ENCODE data around the gene GNG14. TPM values are rescaled to one million over a fixed set of nuclear protein-coding genes. Genes with fewer than 3 reads are reported as not detected.
A peak's percentile ranks its signal among the peaks of the same experiment; 100 is the strongest.

The GNG14 gene
- polyA plus RNA-seq (2013, experiment 1 of 2) = not detected
- not detected for polyA plus RNA-seq (2013, experiment 2 of 2)

DNA sequence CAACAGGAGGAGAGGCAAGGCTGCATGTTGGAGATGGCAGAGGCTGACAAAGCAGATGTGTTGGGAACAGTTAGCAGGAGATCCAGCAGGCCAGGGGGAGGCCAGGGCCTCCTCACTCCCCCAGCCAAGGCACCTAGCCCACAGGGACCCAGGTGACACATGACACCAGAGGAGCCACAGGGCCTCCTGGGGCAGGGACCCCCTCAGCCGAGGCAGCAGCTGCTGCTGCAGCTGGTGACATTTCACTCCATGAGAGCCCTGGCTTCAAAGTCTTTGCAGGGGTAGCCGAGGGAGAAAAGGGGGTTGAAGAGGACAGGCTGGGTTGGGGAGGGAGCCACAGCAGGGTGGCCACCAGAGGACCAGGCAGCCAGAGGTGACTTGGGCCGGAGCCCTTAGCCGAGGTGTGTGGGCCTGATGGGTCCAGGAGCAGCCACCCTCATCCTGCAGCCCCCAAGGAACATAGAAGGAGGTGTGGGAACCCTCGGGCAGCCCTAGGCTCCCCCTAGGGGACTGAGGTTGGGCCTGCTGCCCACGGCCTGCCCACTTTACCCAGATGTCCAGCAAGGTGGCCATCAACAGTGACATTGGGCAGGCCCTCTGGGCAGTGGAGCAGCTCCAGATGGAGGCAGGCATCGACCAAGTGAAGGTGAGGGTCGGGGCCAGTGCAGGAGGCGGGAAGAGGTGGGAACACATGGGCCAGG lies at the start of gene GNG14:
Gene GNG14, plus strand, starts transcription at position 503 of the 701 bp plus-strand sequence. Its CDS starts 51 bp downstream, at position 554.
- Histone ChIP-seq H3K4ac (ENCODE audit: low read depth in 1 of 2, low read length in 2 of 2) (no peak within 1 kb of the TSS), H3K27ac (ENCODE audit: low read length, poor library complexity, severe bottlenecking) (no peak within 1 kb of the TSS), H4K91ac (ENCODE audit: low read length) (no peak within 1 kb of the TSS), H2BK12ac (ENCODE audit: low read length in 2 of 2) (no peak within 1 kb of the TSS), H3K9ac (ENCODE audit: low read length) (no peak within 1 kb of the TSS), H3K23ac (ENCODE audit: low read length in 2 of 2) (no peak within 1 kb of the TSS), H2BK15ac (ENCODE audit: low read depth, poor library complexity, severe bottlenecking) (no peak within 1 kb of the TSS), H3K27me3 (ENCODE audit: control insufficient read depth in 1 of 2, insufficient read depth in 1 of 2, low read length in 2 of 2) (no peaks in the 10 kb centered on the region), H2BK5ac (ENCODE audit: low read depth, low read length, poor library complexity, severe bottlenecking) (no peak within 1 kb of the TSS), H3K4me2 (ENCODE audit: low read length, poor library complexity, severe bottlenecking) (no peak within 1 kb of the TSS), H2AK5ac (ENCODE audit: low read length, severe bottlenecking) (no peak within 1 kb of the TSS), H2BK120ac (ENCODE audit: low read depth, low read length) (no peak within 1 kb of the TSS), H3K4me3 (ENCODE audit: insufficient read depth in 1 of 2, low read depth in 1 of 2, low read length in 2 of 2) (no peak within 1 kb of the TSS), H3K4me1 (ENCODE audit: control insufficient read depth, insufficient read depth, low read depth, low read length) (no peaks in the 10 kb centered on the region), H3K18ac (ENCODE audit: low read depth in 1 of 2, low read length in 2 of 2) (no peak within 1 kb of the TSS), H3K36me3 (ENCODE audit: control insufficient read depth in 1 of 2, insufficient read depth in 2 of 2, low read depth in 1 of 2, low read length in 2 of 2) (peaks cover 26 to 37% of the 10 kb centered on the region in 2 experiments), H3K79me1 (replicated peaks; ENCODE audit: low read length, poor library complexity, severe bottlenecking) (peaks cover 9% of the 10 kb centered on the region), H2AFZ (ENCODE audit: low read depth, low read length) (no peak within 1 kb of the TSS), H3K14ac (ENCODE audit: low read length in 2 of 2) (no peak within 1 kb of the TSS), H3K9me3 (ENCODE audit: control insufficient read depth, low read length) (no peaks in the 10 kb centered on the region), H4K8ac (ENCODE audit: low read length) (peak within 1 kb of the TSS; percentile 16)
- DNase-seq = no peak
- 97% methylated on average over 9 of the region's 9 CpGs for WGBS

DNA sequence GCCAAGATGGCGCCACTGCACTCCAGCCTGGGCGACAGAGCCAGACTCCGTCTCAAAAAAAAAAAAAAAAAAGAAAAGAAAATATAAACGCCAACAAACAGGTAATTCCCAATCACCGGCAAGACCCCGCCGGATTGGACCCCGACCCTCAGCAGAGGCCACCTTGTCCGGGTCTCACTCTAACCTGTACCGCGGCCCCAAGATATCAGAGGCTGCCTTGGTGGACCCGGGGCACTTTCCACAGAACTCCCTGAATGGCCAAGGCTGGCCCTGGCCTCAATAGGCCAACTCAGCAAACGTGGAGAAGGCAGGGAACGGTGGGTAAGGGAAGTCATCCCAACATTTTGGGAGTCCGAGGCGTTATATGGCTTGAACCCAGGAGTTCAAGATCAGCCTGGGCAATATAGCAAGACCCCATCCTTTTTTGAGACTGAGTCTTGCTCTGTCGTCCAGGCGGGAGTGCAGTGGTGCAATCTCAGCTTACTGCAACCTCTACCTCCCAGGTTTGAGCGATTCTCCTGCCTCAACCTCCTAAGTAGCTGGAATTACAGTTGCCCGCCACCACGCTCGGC lies 49.1 kb upstream of the GNG14 start:
- no peaks in the 10 kb centered on the region for H3K9me3 ChIP-seq (ENCODE audit: control insufficient read depth, low read length)
- H2AK5ac ChIP-seq (ENCODE audit: low read length, severe bottlenecking) = no peak overlapping the region
- H3K9ac ChIP-seq (ENCODE audit: low read length) = no peak overlapping the region
- no peak overlapping the region for H3K23ac ChIP-seq (ENCODE audit: low read length in 2 of 2)
- no peak overlapping the region for H3K4ac ChIP-seq (ENCODE audit: low read depth in 1 of 2, low read length in 2 of 2)
- H2BK5ac ChIP-seq (ENCODE audit: low read depth, low read length, poor library complexity, severe bottlenecking) = no peak overlapping the region
- no peak overlapping the region for H3K4me2 ChIP-seq (ENCODE audit: low read length, poor library complexity, severe bottlenecking)
- no peak overlapping the region for H3K18ac ChIP-seq (ENCODE audit: low read depth in 1 of 2, low read length in 2 of 2)
- H2AFZ ChIP-seq (ENCODE audit: low read depth, low read length) = no peak overlapping the region
- no peak overlapping the region for H3K27ac ChIP-seq (ENCODE audit: low read length, poor library complexity, severe bottlenecking)
- no peaks in the 10 kb centered on the region for H3K79me1 ChIP-seq (replicated peaks; ENCODE audit: low read length, poor library complexity, severe bottlenecking)
- peaks cover 6% of the 10 kb centered on the region for H3K4me1 ChIP-seq (ENCODE audit: control insufficient read depth, insufficient read depth, low read depth, low read length)
- no peak overlapping the region for H3K14ac ChIP-seq (ENCODE audit: low read length in 2 of 2)
- H2BK120ac ChIP-seq (ENCODE audit: low read depth, low read length) = no peak overlapping the region
- H2BK12ac ChIP-seq (ENCODE audit: low read length in 2 of 2) = no peak overlapping the region
- H4K91ac ChIP-seq (ENCODE audit: low read length) = no peak overlapping the region
- H2BK15ac ChIP-seq (ENCODE audit: low read depth, poor library complexity, severe bottlenecking) = no peak overlapping the region
- no peak for DNase-seq
- WGBS = 97% methylated on average over 22 of the region's 22 CpGs
- no peak overlapping the region for H3K4me3 ChIP-seq (ENCODE audit: insufficient read depth in 1 of 2, low read depth in 1 of 2, low read length in 2 of 2)
- no peaks in the 10 kb centered on the region for H3K36me3 ChIP-seq (ENCODE audit: control insufficient read depth in 1 of 2, insufficient read depth in 2 of 2, low read depth in 1 of 2, low read length in 2 of 2)
- H4K8ac ChIP-seq (ENCODE audit: low read length) = no peak overlapping the region
- no peaks in the 10 kb centered on the region for H3K27me3 ChIP-seq (ENCODE audit: control insufficient read depth in 1 of 2, insufficient read depth in 1 of 2, low read length in 2 of 2)

DNA sequence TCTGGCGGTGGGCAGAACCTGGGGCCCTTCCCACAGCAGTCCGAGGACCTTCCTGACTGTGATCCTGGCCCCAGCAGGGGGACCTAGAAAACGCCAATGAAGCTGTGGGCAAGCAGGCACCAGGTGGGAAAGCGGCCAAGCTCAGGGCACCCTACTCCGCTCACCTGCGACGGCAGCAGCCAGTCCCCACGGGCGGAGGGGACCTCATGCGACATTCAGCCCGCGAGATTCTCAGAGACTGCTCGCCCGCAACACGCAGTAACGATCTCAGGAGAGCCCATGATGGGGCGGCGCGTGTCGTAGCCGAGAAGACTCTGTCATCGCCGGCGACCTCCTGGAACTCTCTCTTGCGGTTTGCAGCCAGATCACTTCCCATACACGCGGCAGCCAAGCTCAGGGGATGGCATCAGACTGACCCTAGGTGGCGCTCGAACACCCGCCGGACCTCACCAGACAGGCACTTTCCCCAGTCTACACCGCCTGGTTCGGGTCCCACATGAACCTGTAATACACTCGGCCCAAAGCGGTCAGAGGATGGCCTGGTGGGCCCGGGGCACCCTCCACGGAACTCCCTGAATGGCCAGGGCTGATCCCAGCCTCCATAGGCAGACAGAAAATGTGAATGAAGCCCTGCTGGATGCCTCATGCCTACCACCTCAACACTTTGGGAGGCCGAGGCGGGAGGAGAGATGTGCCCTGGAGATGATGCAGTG lies 47.7 kb upstream of the GNG14 start:
- Histone ChIP-seq H3K79me1 (replicated peaks; ENCODE audit: low read length, poor library complexity, severe bottlenecking) (no peaks in the 10 kb centered on the region), H3K9me3 (ENCODE audit: control insufficient read depth, low read length) (no peaks in the 10 kb centered on the region), H2BK15ac (ENCODE audit: low read depth, poor library complexity, severe bottlenecking) (no peak overlapping the region), H3K4me2 (ENCODE audit: low read length, poor library complexity, severe bottlenecking) (peak overlapping the region; percentile 20), H2AK5ac (ENCODE audit: low read length, severe bottlenecking) (no peak overlapping the region), H2BK12ac (ENCODE audit: low read length in 2 of 2) (no peak overlapping the region), H2AFZ (ENCODE audit: low read depth, low read length) (no peak overlapping the region), H3K14ac (ENCODE audit: low read length in 2 of 2) (peak overlapping the region in 1 of 2 experiments; percentile 35), H4K8ac (ENCODE audit: low read length) (peak overlapping the region; percentile 66), H3K18ac (ENCODE audit: low read depth in 1 of 2, low read length in 2 of 2) (no peak overlapping the region), H3K9ac (ENCODE audit: low read length) (peak overlapping the region; percentile 74), H3K4me1 (ENCODE audit: control insufficient read depth, insufficient read depth, low read depth, low read length) (peaks cover 6% of the 10 kb centered on the region), H3K27me3 (ENCODE audit: control insufficient read depth in 1 of 2, insufficient read depth in 1 of 2, low read length in 2 of 2) (no peaks in the 10 kb centered on the region), H3K27ac (ENCODE audit: low read length, poor library complexity, severe bottlenecking) (no peak overlapping the region), H3K23ac (ENCODE audit: low read length in 2 of 2) (no peak overlapping the region), H2BK5ac (ENCODE audit: low read depth, low read length, poor library complexity, severe bottlenecking) (no peak overlapping the region), H3K4ac (ENCODE audit: low read depth in 1 of 2, low read length in 2 of 2) (no peak overlapping the region), H4K91ac (ENCODE audit: low read length) (peak overlapping the region; percentile 52), H3K4me3 (ENCODE audit: insufficient read depth in 1 of 2, low read depth in 1 of 2, low read length in 2 of 2) (peak overlapping the region in 1 of 2 experiments; percentile 66), H2BK120ac (ENCODE audit: low read depth, low read length) (no peak overlapping the region), H3K36me3 (ENCODE audit: control insufficient read depth in 1 of 2, insufficient read depth in 2 of 2, low read depth in 1 of 2, low read length in 2 of 2) (no peaks in the 10 kb centered on the region)
- DNase-seq = peak; percentile 84
- WGBS = 19% methylated on average over 39 of the region's 39 CpGs

GRCh38 chr19:12641456-12641855 lies 46.3 kb upstream of the GNG14 start:
- Histone ChIP-seq H2BK5ac (ENCODE audit: low read depth, low read length, poor library complexity, severe bottlenecking) (no peak overlapping the region), H3K23ac (ENCODE audit: low read length in 2 of 2) (no peak overlapping the region), H3K27ac (ENCODE audit: low read length, poor library complexity, severe bottlenecking) (no peak overlapping the region), H3K4me1 (ENCODE audit: control insufficient read depth, insufficient read depth, low read depth, low read length) (peaks cover 6% of the 10 kb centered on the region), H3K4me3 (ENCODE audit: insufficient read depth in 1 of 2, low read depth in 1 of 2, low read length in 2 of 2) (no peak overlapping the region), H2BK12ac (ENCODE audit: low read length in 2 of 2) (no peak overlapping the region), H3K4ac (ENCODE audit: low read depth in 1 of 2, low read length in 2 of 2) (no peak overlapping the region), H2AFZ (ENCODE audit: low read depth, low read length) (no peak overlapping the region), H2AK5ac (ENCODE audit: low read length, severe bottlenecking) (no peak overlapping the region), H2BK120ac (ENCODE audit: low read depth, low read length) (no peak overlapping the region), H3K36me3 (ENCODE audit: control insufficient read depth in 1 of 2, insufficient read depth in 2 of 2, low read depth in 1 of 2, low read length in 2 of 2) (peaks cover 0 to 1% of the 10 kb centered on the region in 2 experiments), H4K8ac (ENCODE audit: low read length) (no peak overlapping the region), H2BK15ac (ENCODE audit: low read depth, poor library complexity, severe bottlenecking) (no peak overlapping the region), H3K79me1 (replicated peaks; ENCODE audit: low read length, poor library complexity, severe bottlenecking) (no peaks in the 10 kb centered on the region), H3K14ac (ENCODE audit: low read length in 2 of 2) (no peak overlapping the region), H3K9ac (ENCODE audit: low read length) (no peak overlapping the region), H3K9me3 (ENCODE audit: control insufficient read depth, low read length) (no peaks in the 10 kb centered on the region), H3K27me3 (ENCODE audit: control insufficient read depth in 1 of 2, insufficient read depth in 1 of 2, low read length in 2 of 2) (no peaks in the 10 kb centered on the region), H3K4me2 (ENCODE audit: low read length, poor library complexity, severe bottlenecking) (no peak overlapping the region), H4K91ac (ENCODE audit: low read length) (no peak overlapping the region), H3K18ac (ENCODE audit: low read depth in 1 of 2, low read length in 2 of 2) (no peak overlapping the region)
- no peak for DNase-seq
- 85% methylated on average over 13 of the region's 13 CpGs for WGBS

All from mesenchymal stem cell (in vitro differentiated cells and primary cell).